GM18517 (cell line): ENCODE data around the gene THAP7.

Source experiments
- ATAC-seq: cut with Tn5 transposase; IDR thresholded peaks from one replicate; pipeline ENCODE4 v1.9.1; 2021; ENCODE audit warnings: mild to moderate bottlenecking, moderate library complexity; ENCODE audit not compliant: unreplicated experiment

Gene THAP7

GRCh38 chr22:21031545-21032036, 29.7 kb upstream of the THAP7 start:
- no peak for ATAC-seq

GRCh38 chr22:21030621-21031544, 29.0 kb upstream of the THAP7 start:
- no peak for ATAC-seq

- no peak for ATAC-seq
These were observed 28.1 kb upstream of the THAP7 start for GRCh38 chr22:21030032-21030431.

DNA sequence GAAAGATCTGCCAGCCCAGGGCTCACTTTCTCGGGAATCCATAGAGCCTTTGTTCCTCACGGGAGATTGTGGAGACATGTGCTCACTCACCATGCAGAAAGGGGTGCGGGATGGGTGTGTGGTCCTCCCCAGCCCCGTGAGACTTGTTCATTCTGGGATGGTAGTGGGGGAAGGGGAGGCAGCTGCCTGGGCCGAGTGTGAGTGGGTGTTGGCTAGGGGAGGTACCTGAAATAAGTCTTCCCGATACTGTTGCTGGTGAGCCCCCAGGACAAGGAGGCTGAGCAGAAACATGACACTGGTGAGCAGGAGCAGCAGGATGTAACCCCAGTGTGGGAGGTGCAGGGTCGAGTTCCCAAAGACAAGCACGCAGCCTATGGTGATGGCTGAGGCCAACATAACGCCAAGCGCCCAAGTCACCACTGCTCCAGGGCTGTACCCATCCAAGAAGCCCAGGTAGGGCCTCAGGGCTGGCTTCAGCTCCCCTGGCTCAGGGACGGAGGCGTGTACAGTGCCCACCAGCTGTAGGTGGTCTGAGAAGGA, 27.6 kb upstream of the THAP7 start:
- no peak for ATAC-seq

DNA sequence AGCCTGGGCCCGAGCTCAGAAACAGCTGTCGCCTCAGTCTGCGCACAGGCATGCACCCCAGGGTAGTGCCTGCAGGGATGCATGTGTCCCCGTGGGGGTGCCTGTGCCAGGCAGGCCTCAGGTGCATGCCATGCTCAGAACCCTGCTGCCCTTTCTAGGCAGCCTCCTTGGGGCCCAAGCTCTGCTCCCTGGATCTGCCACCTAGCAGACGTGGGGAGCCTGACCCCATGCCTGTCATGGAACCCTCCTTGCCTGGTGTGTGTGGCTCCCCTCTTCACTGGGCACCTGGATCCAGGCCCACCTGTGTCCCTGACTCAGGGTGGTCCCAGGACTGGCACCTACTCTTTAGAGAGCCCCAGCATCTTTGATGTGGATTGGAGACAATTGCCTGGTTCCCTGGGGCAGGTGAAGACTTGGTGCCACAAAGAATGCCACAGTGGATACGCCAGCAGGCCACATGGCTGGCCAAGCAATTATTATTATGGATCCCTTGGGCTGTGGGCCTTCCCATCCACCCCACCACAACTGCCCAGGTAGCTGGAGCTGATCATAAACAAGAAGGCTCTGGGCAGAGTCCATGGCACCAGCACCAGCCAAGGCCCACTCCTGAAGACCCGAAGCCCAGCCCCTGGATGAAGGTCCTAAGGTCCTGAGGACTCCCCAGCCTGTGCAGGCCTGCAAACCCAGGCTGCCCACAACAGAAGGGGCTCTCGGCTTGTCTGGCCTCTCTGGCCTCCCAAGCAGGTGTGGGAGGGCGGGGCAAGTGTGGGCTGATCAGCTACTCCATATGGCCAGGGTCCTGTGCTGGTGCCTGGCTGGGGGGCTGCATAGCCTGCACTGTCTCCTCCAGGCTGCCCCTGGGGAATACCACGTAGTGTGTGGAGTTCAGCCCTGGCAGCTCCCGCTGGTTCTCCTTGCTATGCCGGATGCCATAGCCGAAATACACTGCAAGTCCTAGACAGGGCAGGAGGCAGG, 26.6 kb upstream of the THAP7 start:
- ATAC-seq = no peak

DNA sequence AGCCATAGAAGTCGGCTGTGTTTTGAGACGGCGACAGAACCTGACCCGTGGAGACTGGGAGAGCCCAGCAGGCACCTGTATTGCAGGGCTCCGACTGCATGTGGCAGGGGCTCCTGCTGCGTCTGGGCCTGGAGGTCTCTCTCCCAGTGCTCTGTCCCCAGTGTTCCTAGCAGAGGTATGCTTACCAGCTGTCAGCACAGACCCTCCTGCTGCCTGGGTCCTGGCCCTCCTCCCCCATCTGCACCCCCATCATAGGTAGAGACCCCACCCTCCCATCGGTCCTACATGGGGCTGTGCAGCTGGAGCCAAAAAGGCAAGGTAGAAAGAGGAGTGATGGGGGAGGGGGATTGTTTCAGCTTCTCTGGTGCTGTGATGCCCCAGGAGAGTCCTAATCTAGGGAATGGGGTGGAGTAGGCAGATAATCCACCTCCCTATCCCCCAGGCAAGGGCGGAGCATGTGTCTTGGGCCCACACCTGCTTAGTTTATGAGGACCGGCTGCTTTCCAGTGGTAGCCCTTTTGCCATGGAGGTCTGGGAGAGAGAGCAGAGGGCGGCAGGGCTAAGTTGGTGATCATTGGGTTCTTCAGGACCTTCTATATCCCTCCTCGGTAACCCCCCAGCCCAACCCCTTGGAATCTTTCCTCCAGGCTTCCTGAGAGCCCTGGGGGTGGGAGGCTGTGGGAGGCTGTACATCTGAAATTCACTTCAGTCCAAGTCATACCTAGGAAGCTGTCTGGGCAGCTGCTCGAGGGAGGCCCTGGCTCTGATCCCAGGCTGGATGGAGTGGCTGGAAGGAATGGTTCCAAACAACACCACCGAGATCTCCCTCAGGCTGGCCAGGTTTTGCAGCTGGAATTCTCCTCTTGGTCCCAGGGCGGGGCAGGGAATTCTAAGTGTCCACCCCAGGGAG, 25.1 kb upstream of the THAP7 start:
- no peak for ATAC-seq

DNA sequence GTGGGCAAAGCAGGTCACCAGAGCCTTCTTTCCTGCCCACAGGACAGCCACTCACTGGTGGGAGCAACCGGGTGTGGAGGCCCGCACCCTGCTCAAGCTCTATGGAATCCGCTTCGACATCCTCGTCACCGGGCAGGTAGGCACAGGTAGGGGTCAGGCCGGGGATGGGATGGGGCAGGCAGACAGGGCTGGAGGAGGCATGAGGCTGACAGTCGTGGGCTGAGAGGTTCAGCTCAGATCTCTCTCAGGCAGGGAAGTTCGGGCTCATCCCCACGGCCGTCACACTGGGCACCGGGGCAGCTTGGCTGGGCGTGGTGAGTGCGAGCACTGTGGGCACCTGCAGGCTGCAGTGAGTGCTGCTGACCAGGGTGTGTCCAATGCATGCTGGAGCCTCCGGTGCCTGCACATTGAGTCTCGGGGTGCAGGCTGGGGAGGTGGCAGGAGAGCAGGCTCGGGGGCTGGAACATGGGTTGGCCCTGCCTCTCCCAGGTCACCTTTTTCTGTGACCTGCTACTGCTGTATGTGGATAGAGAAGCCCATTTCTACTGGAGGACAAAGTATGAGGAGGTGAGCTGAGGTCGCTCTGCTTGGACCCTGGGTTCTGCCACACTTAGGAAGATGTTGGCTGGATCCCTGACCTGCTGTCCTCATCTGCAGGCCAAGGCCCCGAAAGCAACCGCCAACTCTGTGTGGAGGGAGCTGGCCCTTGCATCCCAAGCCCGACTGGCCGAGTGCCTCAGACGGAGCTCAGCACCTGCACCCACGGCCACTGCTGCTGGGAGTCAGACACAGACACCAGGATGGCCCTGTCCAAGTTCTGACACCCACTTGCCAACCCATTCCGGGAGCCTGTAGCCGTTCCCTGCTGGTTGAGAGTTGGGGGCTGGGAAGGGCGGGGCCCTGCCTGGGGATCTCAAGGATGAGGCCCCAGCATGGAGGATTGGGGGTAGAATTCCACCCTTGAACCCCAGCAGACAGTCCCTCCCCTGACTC, 24.1 kb upstream of the THAP7 start:
- no peak for ATAC-seq

DNA sequence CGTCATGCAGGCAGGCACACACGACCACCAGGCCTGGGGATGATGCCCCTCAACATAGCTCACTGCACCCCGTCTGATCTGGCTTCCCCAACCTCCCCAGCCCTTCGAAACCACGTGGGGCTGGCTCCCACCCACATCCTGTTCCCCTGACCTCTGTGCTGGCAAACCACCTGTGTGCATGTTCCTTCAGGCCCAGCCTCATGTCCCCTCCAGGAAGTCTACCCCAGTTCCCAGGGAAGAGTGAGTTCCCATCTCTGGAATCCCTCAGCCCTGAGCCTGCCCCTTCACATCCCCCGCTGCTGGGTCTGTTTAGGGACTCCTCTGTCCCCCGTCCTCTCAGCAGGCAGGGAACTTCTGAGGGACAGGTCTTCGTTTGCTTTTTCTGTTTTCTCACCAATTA, 23.3 kb upstream of the THAP7 start:
- no peak for ATAC-seq

GRCh38 chr22:21022955-21023614, 21.2 kb upstream of the THAP7 start:
- no peak for ATAC-seq

DNA sequence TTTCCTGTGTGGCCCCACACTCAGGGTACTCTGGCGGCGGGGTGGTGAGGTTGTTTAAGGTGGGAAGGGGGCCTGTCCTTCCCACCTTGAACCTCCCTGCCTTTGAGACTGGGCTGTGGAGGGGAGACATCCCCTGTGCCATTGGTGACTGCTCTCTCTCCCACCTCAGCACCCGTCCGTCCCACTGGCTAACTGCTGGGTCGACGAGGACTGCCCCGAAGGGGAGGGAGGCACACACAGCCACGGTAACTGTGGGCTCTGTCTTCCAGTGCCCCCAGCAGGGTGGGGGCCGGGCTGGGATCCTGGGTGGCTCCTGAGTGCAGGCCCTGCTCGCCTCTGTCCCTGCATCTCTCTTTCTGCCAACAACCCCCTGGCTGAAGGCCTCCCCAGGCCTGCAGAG, 20.6 kb upstream of the THAP7 start:
- ATAC-seq = no peak

DNA sequence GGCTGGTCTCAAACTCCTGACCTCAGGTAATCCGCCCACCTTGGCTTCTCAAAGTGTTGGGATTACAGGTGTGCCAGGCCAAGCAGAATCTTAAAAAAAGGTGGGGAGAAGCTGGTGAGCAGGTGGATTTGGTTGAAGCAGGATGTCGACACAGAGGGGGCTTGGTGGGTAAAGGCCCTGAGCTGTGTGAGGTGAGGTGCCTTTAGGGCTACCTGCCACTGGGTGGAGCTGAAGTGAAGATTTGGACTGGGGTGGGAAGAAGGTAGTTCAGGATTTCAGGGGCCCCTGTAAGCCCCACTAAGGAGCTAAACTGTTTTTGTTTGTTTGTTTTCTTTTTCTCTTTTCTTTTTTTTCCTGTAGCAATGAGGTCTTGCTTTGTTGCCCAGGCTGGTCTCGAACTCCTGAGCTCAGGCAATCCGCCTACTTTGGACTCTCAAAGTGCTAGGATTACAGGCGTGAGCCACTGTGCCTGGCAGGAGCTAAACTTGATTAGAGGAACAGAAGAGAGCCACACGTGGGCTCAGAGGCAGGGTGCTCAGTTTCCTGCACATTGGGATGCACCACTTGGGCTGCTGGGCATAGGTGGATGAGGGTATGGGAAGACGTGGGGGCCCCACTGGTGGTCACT, 19.0 kb upstream of the THAP7 start:
- ATAC-seq = no peak

GRCh38 chr22:21018314-21018713, 16.4 kb upstream of the THAP7 start:
- ATAC-seq = no peak

DNA sequence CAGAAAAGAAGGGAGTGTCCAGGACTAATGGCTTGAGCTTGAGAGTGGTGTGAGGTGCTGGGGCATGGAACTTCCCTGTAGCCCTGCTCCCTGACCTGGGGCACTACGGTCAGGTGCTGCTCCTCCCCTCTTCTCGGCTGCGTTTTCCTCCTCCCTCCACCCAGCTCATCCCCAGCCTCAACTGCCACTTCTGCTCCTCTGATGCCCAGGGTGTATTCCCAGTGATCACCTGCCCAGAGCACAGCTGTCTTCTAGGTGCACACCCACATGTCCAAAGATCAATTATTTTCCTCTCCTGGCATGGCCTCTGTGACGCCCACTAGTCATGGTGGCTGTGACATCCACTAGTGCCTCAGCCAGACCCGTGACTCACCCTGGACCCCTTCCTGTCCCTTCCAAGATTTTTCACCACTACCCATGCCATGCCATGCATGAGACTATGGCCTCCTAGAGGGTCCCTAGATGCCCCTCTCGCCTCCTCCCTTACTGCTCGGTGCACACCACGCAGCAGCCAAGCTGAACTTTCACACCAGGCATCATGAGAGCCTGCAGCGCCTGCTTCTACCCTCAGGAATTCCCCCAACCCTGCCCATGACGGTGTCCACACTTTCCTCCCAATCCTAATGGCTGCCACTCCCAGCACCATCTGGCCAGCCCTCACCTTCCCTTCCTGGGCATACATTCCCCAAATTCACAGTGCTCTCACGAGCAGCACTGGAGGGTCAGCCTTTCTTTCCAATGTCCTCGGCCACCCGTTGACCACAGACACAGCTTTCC, 14.9 kb upstream of the THAP7 start:
- ATAC-seq = no peak

DNA sequence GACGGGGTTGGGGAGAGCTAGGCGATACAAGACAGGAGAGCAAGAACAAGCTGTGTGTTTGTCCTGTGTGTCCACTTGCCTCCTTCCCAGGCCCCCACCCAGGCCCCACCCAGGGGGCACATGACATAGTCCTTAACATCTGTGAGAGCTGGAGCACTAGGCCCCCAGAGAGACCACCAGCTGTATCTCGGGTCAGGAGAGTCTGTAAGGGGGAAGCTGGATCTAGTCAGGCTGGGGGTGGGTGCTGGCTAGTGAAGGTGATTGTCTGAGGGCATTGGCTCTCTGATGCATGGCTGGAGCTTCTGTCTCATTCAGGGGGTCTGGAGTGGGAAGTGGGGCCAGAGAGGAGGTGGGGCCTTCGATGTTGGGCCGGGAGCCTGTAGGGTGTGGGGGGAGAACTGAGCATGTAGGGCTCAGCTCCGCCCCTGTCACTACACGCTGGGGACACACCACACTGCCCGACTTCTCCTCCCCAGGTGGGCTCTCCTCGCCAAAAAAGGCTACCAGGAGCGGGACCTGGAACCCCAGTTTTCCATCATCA, 13.6 kb upstream of the THAP7 start:
- ATAC-seq = no peak

DNA sequence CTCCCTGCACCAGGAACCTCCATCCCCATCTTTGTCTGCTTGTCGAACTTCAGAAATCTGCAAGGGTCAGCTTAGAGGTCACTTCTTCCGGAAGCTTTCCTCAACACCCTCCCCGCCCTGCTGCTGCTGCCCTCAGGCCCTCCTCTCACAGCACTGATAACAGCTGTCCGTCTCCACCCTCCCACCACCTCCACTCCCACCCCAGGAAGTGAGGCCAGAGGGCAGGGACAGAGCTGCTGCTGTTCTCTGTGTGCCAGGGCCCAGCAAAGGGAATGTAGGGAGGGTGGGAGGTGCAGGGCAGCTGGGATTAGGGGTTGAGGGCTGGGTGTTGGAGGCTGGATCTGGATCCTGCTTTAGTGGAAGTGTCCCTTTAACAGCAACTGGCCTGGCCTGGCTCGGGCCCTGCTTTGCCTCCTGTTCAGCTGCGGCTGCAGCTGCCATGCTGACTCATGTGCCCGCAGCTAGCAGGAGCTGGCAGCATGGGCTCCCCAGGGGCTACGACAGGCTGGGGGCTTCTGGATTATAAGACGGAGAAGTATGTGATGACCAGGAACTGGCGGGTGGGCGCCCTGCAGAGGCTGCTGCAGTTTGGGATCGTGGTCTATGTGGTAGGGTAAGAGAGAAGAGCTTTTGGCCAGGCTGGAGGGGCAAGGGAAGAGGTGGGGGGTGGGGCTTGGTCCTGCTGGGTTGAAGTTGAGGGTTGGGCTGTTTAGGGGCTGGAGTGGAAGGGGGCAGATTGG, 13.0 kb upstream of the THAP7 start, which contains the start of gene P2RX6:
TSS of gene P2RX6 (plus strand) at position 440 of the 740 bp plus-strand sequence. CDS start at position 450, 10 bp downstream.
- no peak for ATAC-seq

GRCh38 chr22:21014202-21014725, 12.3 kb upstream of the THAP7 start:
- ATAC-seq = no peak
